B cell (primary cell): ENCODE data around the gene CDY1.
"Not testable (repeated sequence)": the region's sequence is repeated elsewhere in the genome, so short reads cannot be mapped to it uniquely, and the experiment has no call there.

Experiments used
- CTCF ChIP-seq: fragments of 200-600 bp; IDR thresholded peaks from one replicate; pipeline ENCODE4 v1.8.0; 2022; ENCODE audit warnings: antibody characterized with exemption, mild to moderate bottlenecking
- EZH2 ChIP-seq: IDR thresholded peaks from 2 replicates; pipeline ENCODE4 v1.6.1; 2012; ENCODE audit warnings: borderline replicate concordance, low read depth, mild to moderate bottlenecking, moderate library complexity, low read length; ENCODE audit not compliant: insufficient read depth, poor library complexity, severe bottlenecking

GRCh38 chrY:25643024-25643915 lies 21.4 kb downstream of the CDY1 start:
- not testable (repeated sequence) for TF ChIP-seq CTCF, EZH2
